Smooth muscle cell (in vitro differentiated cells): ENCODE results near the gene ZFYVE28. TPM values are rescaled to one million over a fixed set of nuclear protein-coding genes. Genes with fewer than 3 reads are reported as not detected.
A peak's percentile ranks its signal among the peaks of the same experiment; 100 is the strongest.

ENCODE experiments used
- DNase-seq: peaks from one replicate; lab custom pipeline; 2025; ENCODE audit not compliant: unreplicated experiment; lab: John Stamatoyannopoulos, UW
- H2AFZ ChIP-seq: fragments of 200-600 bp; sonication (generic); 2 replicates; pipeline ENCODE4 v1.6.0; 2016; ENCODE audit warnings: antibody characterized with exemption, low read depth, mild to moderate bottlenecking
- H3F3A ChIP-seq: fragments of 200-600 bp; sonication (generic); 2 replicates; pipeline ENCODE4 v1.6.0; 2017; ENCODE audit warnings: antibody characterized with exemption, low read depth
- H3K27ac ChIP-seq: fragments of 200-600 bp; sonication (generic); 2 replicates; pipeline ENCODE4 v1.5.1; 2016; ENCODE audit warnings: low read depth, mild to moderate bottlenecking
- H3K27me3 ChIP-seq: fragments of 200-600 bp; sonication (generic); 2 replicates; pipeline ENCODE4 v1.6.1; 2016; ENCODE audit warnings: low read depth, mild to moderate bottlenecking
- H3K36me3 ChIP-seq: fragments of 200-600 bp; sonication (generic); 2 replicates; pipeline ENCODE4 v1.5.1; 2016; ENCODE audit warnings: low read depth
- H3K4me1 ChIP-seq: fragments of 200-600 bp; sonication (generic); 2 replicates; pipeline ENCODE4 v1.5.1; 2016; ENCODE audit warnings: low read depth
- H3K4me2 ChIP-seq: fragments of 200-600 bp; sonication (generic); 2 replicates; pipeline ENCODE4 v1.6.0; 2016; ENCODE audit warnings: mild to moderate bottlenecking
- H3K4me3 ChIP-seq: fragments of 200-600 bp; sonication (generic); 2 replicates; pipeline ENCODE4 v1.5.1; 2016; ENCODE audit warnings: mild to moderate bottlenecking
- H3K79me2 ChIP-seq: fragments of 200-600 bp; sonication (generic); 2 replicates; pipeline ENCODE4 v1.6.0; 2016; ENCODE audit warnings: low read depth, mild to moderate bottlenecking
- H3K9ac ChIP-seq: fragments of 200-600 bp; sonication (generic); 2 replicates; pipeline ENCODE4 v1.6.0; 2016; ENCODE audit warnings: low read depth
- H3K9me3 ChIP-seq: fragments of 200-600 bp; sonication (generic); replicated peaks from 2 replicates; pipeline ENCODE4 v1.5.1; 2016; ENCODE audit warnings: low read depth
- H4K20me1 ChIP-seq: fragments of 200-600 bp; sonication (generic); 2 replicates; pipeline ENCODE4 v1.6.0; 2016; ENCODE audit warnings: low read depth
- CTCF ChIP-seq: fragments of 200-600 bp; sonication (generic); IDR thresholded peaks from 2 replicates; pipeline ENCODE4 v1.5.1; 2017; ENCODE audit warnings: borderline replicate concordance, mild to moderate bottlenecking, antibody characterized with exemption; ENCODE audit not compliant: insufficient read depth, poor library complexity, severe bottlenecking
- WGBS: methylation state at CpG from one replicate; pipeline ENCODE4 v1.1.7; 2016; ENCODE audit warnings: low lambda C conversion rate; 5-methylcytosine and 5-hydroxymethylcytosine counted together
- polyA plus RNA-seq: library from polyadenylated mRNA; unstranded; fragments of >200 nt; fragmentation: Nextera tagmentation; extraction: Ambion mirVana; gene quantifications from 2 replicates; pipeline ENCODE4 v1.2.1, GENCODE V29; 2016
- total RNA-seq: library from RNA; depleted of rRNA; stranded (reverse); fragments of >200 nt; gene quantifications from 2 replicates; pipeline ENCODE4 v1.2.3, GENCODE V29; 2014

The ZFYVE28 gene
- total and polyA plus RNA-seq, 2 experiments from 2014 or later = 0.22 TPM; not detected in 1

GRCh38 chr4:2241003-2241402 is 177.4 kb downstream of the ZFYVE28 start:
- H3K27ac ChIP-seq = no peak overlapping the region
- peak overlapping the region; percentile 96 for H3K4me2 ChIP-seq
- peak overlapping the region; percentile 56 for H2AFZ ChIP-seq
- H3K27me3 ChIP-seq = no peaks in the 10 kb centered on the region
- no peak for DNase-seq
- 18% methylated on average over 7 of the region's 7 CpGs for whole genome bisulfite sequencing
- peaks cover 43% of the 10 kb centered on the region for H3K79me2 ChIP-seq
- H3K36me3 ChIP-seq = no peaks in the 10 kb centered on the region
- H4K20me1 ChIP-seq = peaks cover 34% of the 10 kb centered on the region
- H3K9me3 ChIP-seq = no peaks in the 10 kb centered on the region
- H3K4me1 ChIP-seq = peaks cover 25% of the 10 kb centered on the region
- no peak for TF ChIP-seq CTCF
- H3F3A ChIP-seq = peaks cover 11% of the 10 kb centered on the region
- peak overlapping the region; percentile 78 for H3K4me3 ChIP-seq
- H3K9ac ChIP-seq = peak overlapping the region; percentile 80

GRCh38 chr4:2236944-2237666 is 181.3 kb downstream of the ZFYVE28 start:
- no peak for TF ChIP-seq CTCF
- Histone ChIP-seq H3K79me2 (peaks cover 43% of the 10 kb centered on the region), H2AFZ (no peak overlapping the region), H4K20me1 (peaks cover 42% of the 10 kb centered on the region), H3K36me3 (peaks cover 4% of the 10 kb centered on the region), H3K27ac (no peak overlapping the region), H3K9ac (no peak overlapping the region), H3K4me3 (no peak overlapping the region), H3K4me1 (peaks cover 25% of the 10 kb centered on the region), H3K9me3 (no peaks in the 10 kb centered on the region), H3F3A (no peaks in the 10 kb centered on the region), H3K27me3 (no peaks in the 10 kb centered on the region), H3K4me2 (no peak overlapping the region)
- 64% methylated on average over 3 of the region's 3 CpGs for WGBS
- DNase-seq = no peak

GRCh38 chr4:2231082-2231481 is 187.4 kb downstream of the ZFYVE28 start:
- peaks cover 4% of the 10 kb centered on the region for H3K36me3 ChIP-seq
- TF ChIP-seq CTCF = no peak
- no peaks in the 10 kb centered on the region for H3F3A ChIP-seq
- H3K79me2 ChIP-seq = no peaks in the 10 kb centered on the region
- H2AFZ ChIP-seq = no peak overlapping the region
- no peak overlapping the region for H3K4me3 ChIP-seq
- H3K9me3 ChIP-seq = no peaks in the 10 kb centered on the region
- over 99% methylated on average over 6 of the region's 6 CpGs for WGBS
- no peak for DNase-seq
- no peaks in the 10 kb centered on the region for H3K27me3 ChIP-seq
- H3K27ac ChIP-seq = no peak overlapping the region
- no peaks in the 10 kb centered on the region for H3K4me1 ChIP-seq
- H4K20me1 ChIP-seq = peaks cover 8% of the 10 kb centered on the region
- H3K9ac ChIP-seq = no peak overlapping the region
- no peak overlapping the region for H3K4me2 ChIP-seq

- H3K79me2 ChIP-seq = no peaks in the 10 kb centered on the region
- H3K27me3 ChIP-seq = no peaks in the 10 kb centered on the region
- no peak overlapping the region for H3K27ac ChIP-seq
- no peaks in the 10 kb centered on the region for H4K20me1 ChIP-seq
- no peaks in the 10 kb centered on the region for H3K9me3 ChIP-seq
- no peaks in the 10 kb centered on the region for H3F3A ChIP-seq
- WGBS = 90% methylated on average over 2 of the region's 2 CpGs
- H3K4me3 ChIP-seq = no peak overlapping the region
- no peak for DNase-seq
- H2AFZ ChIP-seq = no peak overlapping the region
- H3K9ac ChIP-seq = no peak overlapping the region
- H3K4me2 ChIP-seq = no peak overlapping the region
- H3K36me3 ChIP-seq = no peaks in the 10 kb centered on the region
- no peaks in the 10 kb centered on the region for H3K4me1 ChIP-seq
- TF ChIP-seq CTCF = no peak
Observed at GRCh38 chr4:2226261-2226660, 192.2 kb downstream of the ZFYVE28 start.
